Measurements from ENCODE around the gene MAML2.

The MAML2 gene

GRCh38 chr11:96013461-96014213 lies 329.4 kb downstream of the MAML2 start:
- ATAC-seq (ENCODE audit: low read depth): no peak
- H3K27ac ChIP-seq (ENCODE audit: poor library complexity, severe bottlenecking): no peak overlapping the region
- H3K4me3 ChIP-seq (ENCODE audit: severe bottlenecking): no peak overlapping the region
- DNase-seq (ENCODE audit: low spot score): no peak
- TF ChIP-seq, protein P1, sequence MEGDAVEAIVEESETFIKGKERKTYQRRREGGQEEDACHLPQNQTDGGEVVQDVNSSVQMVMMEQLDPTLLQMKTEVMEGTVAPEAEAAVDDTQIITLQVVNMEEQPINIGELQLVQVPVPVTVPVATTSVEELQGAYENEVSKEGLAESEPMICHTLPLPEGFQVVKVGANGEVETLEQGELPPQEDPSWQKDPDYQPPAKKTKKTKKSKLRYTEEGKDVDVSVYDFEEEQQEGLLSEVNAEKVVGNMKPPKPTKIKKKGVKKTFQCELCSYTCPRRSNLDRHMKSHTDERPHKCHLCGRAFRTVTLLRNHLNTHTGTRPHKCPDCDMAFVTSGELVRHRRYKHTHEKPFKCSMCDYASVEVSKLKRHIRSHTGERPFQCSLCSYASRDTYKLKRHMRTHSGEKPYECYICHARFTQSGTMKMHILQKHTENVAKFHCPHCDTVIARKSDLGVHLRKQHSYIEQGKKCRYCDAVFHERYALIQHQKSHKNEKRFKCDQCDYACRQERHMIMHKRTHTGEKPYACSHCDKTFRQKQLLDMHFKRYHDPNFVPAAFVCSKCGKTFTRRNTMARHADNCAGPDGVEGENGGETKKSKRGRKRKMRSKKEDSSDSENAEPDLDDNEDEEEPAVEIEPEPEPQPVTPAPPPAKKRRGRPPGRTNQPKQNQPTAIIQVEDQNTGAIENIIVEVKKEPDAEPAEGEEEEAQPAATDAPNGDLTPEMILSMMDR (IDR thresholded peaks at IDR 0.05; ENCODE audit: poor library complexity, severe bottlenecking): no peak
- H3K9me3 ChIP-seq (ENCODE audit: severe bottlenecking): no peaks in the 10 kb centered on the region
- H3K36me3 ChIP-seq (ENCODE audit: low read depth): no peaks in the 10 kb centered on the region; the same call in 1 of the 2 replicates
- H3K27me3 ChIP-seq (ENCODE audit: insufficient read depth, poor library complexity, severe bottlenecking): no peaks in the 10 kb centered on the region
- no peaks in the 10 kb centered on the region for H3K4me1 ChIP-seq (ENCODE audit: insufficient read depth, poor library complexity, severe bottlenecking)

GRCh38 chr11:96012086-96012824 lies 330.7 kb downstream of the MAML2 start:
- DNase-seq (ENCODE audit: low spot score): no peak
- TF ChIP-seq, protein P1 (IDR thresholded peaks at IDR 0.05; ENCODE audit: poor library complexity, severe bottlenecking): peak; percentile 39
- Histone ChIP-seq H3K4me1 (ENCODE audit: insufficient read depth, poor library complexity, severe bottlenecking) (no peaks in the 10 kb centered on the region), H3K4me3 (ENCODE audit: severe bottlenecking) (no peak overlapping the region), H3K36me3 (ENCODE audit: low read depth) (no peaks in the 10 kb centered on the region; the same call in 1 of the 2 replicates), H3K27ac (ENCODE audit: poor library complexity, severe bottlenecking) (no peak overlapping the region), H3K27me3 (ENCODE audit: insufficient read depth, poor library complexity, severe bottlenecking) (no peaks in the 10 kb centered on the region), H3K9me3 (ENCODE audit: severe bottlenecking) (no peaks in the 10 kb centered on the region)
- ATAC-seq (ENCODE audit: low read depth): peak; percentile 31; the same call in 1 of the 3 replicates

DNA sequence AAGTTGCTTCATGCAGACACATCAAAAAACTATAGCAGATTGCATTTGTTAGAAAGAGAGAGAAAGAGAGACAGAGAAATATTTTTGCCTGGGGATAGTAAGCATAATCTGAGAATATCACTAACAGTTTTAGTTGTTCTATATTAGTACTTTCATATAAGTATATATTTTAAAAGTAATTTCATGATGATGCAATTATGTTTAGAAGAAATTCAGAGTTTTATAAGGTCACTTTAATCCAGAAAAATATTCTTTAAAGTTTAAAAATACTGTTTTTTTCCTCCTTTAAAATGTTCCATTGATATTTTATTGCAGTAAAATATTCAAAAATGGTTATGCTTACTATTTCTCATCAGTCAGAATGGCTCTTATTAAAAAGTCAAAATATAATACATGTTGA lies 332.3 kb downstream of the MAML2 start:
- Histone ChIP-seq H3K36me3 (ENCODE audit: low read depth) (no peaks in the 10 kb centered on the region; the same call in 1 of the 2 replicates), H3K27ac (ENCODE audit: poor library complexity, severe bottlenecking) (no peak overlapping the region), H3K27me3 (ENCODE audit: insufficient read depth, poor library complexity, severe bottlenecking) (no peaks in the 10 kb centered on the region), H3K4me3 (ENCODE audit: severe bottlenecking) (no peak overlapping the region), H3K9me3 (ENCODE audit: severe bottlenecking) (no peaks in the 10 kb centered on the region), H3K4me1 (ENCODE audit: insufficient read depth, poor library complexity, severe bottlenecking) (no peaks in the 10 kb centered on the region)
- DNase-seq (ENCODE audit: low spot score) (no peak), ATAC-seq (ENCODE audit: low read depth) (no peak)
- TF ChIP-seq, protein P1 (IDR thresholded peaks at IDR 0.05; ENCODE audit: poor library complexity, severe bottlenecking): no peak

DNA sequence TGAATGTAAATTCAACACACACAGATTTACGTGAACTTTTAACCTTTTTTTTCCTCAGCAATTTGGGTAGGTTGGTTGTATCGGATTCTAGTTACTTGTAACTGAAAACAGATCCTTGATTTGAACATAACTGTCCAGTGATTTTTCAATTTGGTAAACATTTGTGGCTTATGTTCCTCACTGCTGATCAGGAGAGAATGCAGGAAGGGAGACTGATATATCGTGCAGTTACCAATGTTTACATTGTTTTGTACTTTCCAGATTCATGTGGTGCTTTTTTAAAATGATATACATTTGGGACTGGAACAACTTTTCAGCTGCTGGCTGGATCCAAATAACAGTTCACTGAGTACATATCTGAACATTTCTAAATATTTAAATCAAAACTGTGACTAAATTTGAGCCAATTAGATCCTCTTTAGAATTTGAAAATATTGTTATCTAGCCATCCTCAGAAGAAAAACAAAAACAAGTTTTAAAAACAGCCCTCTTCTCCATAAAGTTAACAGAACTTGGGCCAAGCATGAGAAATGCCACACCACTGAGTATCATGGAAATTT lies 334.8 kb downstream of the MAML2 start:
- DNase-seq (ENCODE audit: low spot score): no peak

More for the DNA sequence above, 334.8 kb downstream of the MAML2 start:
- Histone ChIP-seq H3K4me1 (ENCODE audit: insufficient read depth, poor library complexity, severe bottlenecking) (no peaks in the 10 kb centered on the region), H3K36me3 (ENCODE audit: low read depth) (no peaks in the 10 kb centered on the region; the same call in 1 of the 2 replicates), H3K4me3 (ENCODE audit: severe bottlenecking) (no peak overlapping the region), H3K9me3 (ENCODE audit: severe bottlenecking) (no peaks in the 10 kb centered on the region), H3K27me3 (ENCODE audit: insufficient read depth, poor library complexity, severe bottlenecking) (no peaks in the 10 kb centered on the region), H3K27ac (ENCODE audit: poor library complexity, severe bottlenecking) (no peak overlapping the region)
- TF ChIP-seq, protein P1 (IDR thresholded peaks at IDR 0.05; ENCODE audit: poor library complexity, severe bottlenecking): no peak
- no peak for ATAC-seq (ENCODE audit: low read depth)

Data from RWPE2 (cell line).